NCI-H69 (cell line): ENCODE results near the gene MFGE8.

ENCODE experiments used
- DNase-seq: peaks from one replicate; lab custom pipeline; 2025; lab: John Stamatoyannopoulos, UW

The MFGE8 gene

DNA sequence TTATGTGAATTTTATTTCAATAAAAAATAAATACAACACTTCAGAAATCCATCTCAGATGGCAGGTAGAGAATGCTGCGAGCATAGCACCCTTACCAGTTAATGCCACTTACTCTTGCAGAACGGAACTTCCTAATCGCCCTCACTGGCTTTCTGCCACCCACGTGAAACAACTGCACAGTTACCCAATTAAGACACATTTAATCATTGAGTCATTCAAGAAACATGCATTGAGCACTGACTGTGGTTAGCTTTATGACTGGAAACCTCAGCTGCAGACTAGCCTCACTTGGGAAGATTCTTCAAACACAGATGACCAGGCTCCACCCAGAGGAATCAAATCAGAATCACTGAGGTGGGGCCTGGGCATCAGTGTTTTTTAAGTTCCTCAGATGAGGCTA, 5.6 kb upstream of the MFGE8 start:
- DNase-seq, result no peak

DNA sequence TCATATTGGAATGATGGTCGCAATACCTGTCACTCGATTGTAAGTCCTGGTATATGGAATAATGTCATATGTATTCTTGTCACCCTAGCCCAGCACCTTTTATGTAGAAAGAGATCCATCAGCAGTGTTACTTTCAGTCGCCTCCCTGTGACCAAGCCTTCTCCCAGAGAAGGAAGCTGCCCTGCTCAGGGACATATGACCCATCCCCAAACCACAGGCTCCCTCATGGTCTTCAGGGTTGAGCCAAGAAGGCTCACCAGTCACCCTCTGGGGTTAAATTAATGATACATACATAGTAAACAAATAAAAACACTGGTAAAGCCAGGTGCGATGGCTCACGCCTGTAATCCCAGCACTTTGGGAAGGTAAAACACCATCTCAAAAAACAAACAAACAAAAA, 4.6 kb upstream of the MFGE8 start:
- no peak for DNase-seq

DNA sequence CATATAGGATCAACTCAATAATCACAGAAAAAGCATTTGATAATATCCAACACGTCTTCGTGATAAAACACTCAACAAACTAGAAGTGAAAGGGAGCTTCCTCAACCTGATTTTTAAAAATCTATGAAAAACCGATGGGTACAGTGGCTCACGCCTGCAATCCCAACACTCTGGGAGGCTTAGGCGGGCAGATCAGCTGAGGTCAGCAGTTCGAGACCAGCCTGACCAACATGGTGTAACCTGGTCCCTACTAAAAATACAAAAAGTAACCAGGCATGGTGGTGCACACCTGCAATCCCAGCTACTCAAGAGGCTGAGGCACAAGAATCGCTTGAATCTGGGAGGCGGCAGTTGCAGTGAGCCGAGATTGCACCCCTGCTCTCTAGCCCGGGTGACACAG, 2.2 kb upstream of the MFGE8 start:
- no peak for DNase-seq

DNA sequence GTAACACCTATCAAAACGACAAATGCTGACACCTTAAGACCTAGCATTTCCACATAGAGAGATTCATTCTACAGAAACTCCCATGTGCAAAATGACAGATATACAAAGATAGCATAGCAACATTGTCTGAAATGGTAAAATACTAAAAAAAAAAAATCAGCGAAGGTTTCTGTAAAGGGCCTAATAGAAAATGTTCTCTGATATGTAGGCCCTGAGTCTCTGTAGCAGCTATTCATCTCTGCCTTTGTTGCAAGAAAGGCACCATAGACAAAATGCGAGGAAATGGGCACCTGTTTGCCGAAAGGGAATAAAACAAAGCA, 631 bp upstream of the MFGE8 start:
- DNase-seq, result no peak

DNA sequence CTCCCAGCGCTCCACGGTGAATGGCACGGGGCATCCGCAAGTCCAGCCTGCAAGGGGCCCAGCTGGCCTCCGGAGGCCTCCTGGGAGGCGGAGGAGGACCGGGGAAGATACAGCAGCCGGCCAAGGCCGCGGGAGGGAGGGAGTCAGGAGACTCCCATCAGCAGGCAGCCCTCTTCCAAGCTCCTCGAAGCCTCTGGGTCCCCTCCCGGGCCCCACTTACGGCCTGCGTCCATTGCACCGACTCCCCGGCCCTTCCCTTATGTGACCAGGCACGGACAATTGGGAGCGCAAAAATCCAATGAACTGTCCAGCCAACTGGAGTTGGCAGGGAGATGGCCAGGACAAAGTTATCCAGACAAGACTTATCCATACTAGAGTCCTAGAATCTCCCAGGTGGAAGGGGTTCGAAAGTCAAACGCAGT, 668 bp downstream of the MFGE8 start:
- DNase-seq, result no peak

DNA sequence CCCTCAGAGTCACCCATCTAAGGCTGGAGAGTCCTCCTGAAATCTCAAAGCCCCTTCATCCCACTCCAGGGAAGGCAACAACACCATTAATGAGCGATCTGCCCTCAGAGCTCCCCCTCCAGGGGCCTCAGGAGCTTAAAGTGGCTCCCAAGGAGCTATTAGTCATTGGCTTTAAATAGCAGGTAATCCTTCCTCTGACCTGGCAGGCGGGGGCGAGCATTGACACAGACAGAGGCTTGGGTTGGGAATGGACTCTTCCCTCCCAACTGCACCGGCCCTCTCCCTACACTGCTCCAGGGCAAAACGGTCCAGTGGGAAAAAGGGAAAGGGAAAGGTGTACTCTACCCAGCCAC, 1.4 kb downstream of the MFGE8 start:
- DNase-seq, result no peak

DNA sequence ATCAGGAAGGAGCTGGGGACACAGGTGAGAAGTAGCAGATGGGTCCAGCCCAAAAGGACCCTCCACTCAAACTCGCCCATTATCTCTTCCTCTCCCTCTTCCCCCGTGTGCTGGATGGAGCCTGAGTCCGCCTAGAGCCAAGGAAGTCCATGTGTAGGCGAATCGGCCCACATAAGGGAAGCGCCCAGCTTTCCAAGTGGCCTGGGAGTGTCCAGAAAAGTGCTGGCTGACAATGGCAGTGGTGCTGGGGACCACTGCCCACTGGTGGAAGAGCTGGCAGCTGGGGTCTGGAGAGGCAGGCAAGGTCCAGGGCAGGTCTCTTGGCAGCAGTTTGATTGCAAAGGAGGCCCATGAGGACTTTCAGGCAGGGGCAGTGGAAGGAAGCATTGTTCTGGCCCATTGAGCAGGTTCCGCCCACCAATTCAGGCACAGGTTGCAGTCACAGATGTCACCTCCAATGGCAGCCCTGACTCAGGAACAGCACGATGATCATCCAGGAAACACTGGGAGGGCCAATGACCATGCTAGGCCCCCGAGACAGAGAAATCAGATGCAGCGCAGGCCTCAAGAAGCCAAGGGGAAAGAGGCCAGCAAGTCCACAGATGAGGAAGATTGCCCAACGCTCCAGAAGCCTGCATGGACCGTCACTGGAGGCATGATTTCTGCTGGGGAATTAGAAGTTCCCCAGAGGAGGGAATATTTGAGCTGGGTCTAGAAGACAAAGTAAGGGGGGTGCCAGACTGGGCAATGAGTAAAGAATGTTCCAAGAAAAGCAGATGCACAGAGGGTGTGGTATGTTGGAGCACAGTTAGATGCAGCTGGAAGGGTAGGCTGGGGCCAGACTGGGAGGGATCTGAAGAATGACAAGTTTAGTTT, 3.0 kb downstream of the MFGE8 start:
- no peak for DNase-seq

DNA sequence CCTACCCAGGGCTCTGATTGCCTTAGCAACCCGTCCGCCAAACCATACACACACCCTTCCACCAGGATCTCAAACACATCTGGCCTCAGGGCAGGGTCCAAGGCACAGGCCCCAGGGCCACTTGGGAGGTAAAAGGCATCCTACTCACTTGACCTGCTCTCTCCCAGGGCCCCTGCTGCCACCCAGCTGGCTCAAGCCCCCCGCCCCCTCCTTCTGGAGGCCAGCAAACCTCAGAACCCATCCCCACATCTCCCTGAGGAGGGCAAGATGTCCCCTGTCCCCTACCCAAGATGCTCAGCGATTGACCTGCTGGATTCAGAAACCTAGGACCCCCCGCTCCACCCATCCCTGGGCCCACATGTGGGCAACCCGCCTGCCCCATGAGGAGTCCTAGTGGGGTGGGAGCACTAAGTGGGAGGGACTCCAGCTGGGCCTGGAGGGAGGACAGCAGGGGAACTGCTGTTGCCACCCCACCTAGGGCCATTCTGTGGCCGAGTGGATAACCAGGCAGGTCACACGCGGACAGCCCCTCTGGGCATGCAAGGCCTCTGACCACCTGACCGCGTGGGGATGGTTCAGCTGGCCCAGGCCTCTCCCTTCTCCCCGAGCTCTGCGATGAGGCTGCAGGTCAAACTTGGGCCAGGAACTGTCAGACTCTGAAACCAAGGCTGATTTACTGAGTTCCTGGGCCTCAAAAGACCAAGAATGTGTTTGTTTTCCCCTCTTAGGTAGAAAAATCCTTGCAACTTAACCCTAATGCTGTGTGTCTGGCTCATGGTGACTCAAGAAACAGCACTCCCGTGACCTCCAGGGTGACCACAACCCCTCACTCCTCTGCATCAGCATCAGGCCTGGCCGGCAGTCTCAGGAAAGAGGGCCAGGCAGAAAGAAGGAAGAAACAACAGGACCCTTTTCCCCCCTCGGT, 4.2 kb downstream of the MFGE8 start:
- DNase-seq, result no peak

DNA sequence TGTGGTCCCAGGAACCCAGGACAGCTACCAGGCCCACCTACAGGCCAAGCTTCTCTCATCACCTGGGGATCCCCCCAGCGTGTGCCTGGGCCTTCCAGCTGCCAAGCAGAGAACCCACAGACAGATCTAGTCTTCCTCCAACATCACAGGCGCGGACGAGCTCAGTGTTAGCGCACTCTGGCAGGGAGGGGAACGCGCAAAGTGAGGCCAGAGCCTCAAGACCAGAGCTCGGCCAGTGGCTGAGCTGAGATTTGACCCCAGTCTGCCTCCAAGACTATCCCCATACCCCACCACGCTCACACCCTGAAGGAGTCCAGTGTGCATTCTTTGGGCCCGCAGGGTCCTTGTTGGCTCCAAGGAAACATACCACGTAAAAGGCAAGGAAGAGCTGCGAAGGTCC, 5.1 kb downstream of the MFGE8 start:
- DNase-seq, result no peak

DNA sequence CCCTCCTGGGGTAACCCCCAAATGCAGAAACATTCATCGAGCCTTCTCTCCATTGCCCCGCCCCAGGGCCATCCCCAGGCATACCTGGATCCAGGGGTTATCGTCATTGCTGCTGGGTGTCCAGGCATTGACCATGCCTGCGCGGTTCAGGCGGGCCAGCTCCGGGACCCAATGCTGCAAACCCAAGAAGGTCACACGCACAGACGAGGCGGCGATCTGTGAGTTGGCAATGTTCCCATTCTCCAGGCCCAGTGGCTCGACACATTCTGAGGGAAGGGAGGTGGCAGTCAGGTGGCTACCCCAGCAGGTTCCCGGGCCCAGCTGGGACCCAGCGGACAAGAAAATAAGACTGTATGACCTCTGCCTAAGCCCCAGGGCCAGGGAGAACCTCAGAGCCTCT, 6.1 kb downstream of the MFGE8 start:
- DNase-seq, result no peak

DNA sequence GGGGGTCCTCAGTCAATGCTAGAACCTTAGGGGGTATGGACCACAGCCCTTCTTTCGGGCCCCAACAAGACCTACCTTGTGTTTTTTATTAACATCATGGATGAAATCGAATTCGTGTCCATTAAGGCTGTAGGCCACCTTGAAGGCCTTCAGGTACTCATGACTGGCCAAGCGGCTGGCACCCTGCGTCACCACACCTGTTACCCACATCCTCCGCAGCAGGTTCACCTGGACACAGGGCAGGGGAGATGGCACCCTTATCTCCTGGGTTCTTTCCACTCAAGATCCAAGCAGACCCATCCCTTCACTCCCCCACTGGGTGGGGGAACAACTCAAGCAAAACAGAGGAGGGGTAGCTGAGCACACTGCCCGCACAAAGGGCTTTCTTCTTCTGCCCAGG, 6.6 kb downstream of the MFGE8 start:
- DNase-seq, result no peak

DNA sequence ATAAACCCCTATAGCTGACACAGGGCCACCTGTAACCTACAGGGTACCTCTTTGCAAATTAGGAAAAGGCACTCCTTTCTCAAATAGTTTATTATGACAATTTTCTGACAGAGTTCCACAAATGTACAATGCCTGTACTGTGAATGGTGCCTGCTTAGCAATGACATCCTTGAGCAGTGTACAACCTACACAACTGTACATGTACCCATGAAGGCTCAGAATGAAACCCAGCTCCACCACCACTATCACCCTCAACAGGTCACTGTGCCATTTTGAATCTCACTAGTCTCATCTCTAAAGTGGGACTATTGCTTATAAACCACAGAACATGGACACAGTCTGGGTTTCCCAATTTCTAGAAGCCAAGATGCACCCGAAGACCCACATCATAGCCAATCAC, 7.0 kb downstream of the MFGE8 start:
- DNase-seq, result no peak

DNA sequence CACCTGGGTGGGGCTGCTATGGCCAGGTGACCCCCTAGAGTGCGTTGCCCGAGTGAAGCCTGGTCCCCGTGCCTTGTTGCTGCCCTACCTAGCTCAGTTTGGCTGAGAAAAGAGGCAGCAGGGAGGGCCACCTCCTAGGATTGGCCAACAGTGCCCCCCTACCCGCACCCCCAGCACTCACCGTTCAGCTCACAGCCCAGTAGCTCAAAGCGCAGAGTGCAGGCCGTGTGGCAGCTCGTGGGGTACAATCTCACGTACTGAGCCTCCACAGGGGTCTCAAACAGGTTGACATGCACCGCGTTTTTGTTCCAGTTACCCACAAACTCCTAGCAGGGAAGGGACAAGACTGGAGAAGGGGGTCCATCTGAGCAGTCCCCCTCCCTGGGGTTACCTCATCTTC, 7.6 kb downstream of the MFGE8 start:
- DNase-seq, result no peak

DNA sequence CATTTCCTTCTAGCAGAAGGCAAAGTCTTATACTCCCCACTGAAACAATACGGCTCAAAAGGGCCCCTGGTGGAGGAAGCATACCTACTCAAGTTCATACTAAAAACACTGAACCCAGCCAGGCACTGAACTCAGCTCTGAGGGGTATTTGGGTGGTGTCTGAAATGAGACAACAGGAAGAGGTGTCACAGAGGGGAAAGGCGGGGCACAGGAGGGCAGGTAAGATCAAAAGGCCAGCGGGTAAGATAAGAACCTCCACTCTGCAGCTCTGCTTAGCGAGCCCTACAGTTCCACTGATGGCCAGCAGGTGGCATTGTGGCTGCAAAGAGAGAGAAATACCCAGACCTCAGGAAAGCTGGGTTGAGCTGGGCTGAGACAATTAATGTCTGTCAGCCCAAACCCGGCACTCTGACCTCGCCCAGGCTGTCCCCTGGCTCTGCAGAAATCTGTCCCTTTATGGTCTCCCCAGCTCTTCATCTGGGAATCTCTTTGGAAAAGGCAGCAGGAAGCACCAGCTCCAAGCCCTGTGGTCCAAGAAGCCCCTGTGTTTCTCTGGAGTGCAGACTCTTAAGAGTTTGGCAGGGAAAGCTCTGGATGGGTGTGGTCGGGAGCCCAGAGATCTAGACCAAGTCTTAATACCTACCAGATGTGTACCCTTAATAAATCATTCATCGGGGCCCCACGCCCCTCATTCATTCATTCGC, 8.4 kb downstream of the MFGE8 start:
- peak; percentile 56 for DNase-seq

DNA sequence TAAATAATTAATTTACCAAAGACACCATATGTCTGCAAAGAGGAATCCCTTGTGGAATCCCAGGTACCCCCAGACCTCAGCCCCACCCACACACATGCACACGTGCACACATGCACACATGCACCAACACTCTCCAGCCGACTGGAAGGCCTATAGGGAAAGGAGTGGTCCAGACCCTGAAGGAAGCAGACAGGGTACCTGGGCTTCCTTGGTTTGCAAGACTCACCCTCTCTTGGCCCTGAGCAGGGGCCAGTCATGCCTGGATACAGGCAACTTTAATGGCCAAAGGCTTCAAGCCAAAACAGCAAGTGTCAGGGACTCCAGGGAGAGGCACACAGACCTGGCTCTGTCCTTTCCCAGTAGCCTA, 8.9 kb downstream of the MFGE8 start:
- no peak for DNase-seq

DNA sequence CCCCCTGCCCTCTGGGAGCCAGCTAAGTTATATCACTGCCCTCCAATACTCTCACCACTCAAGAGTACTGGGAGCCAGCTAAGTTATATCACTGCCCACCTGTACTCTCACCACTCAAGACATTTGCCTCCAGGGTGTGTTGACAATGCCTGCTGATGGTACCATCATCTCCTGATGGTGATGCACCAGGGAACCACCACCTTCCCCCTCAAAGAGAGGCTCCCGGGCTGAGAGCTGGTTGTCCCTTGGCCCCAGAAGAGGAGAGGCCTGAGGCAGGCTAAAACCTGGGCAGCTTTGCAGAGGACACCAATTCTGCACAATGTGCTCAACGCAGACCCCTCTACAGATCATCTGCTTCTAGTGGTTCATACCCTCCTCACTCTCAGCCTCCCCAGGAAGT, 10.3 kb downstream of the MFGE8 start:
- DNase-seq, result no peak

DNA sequence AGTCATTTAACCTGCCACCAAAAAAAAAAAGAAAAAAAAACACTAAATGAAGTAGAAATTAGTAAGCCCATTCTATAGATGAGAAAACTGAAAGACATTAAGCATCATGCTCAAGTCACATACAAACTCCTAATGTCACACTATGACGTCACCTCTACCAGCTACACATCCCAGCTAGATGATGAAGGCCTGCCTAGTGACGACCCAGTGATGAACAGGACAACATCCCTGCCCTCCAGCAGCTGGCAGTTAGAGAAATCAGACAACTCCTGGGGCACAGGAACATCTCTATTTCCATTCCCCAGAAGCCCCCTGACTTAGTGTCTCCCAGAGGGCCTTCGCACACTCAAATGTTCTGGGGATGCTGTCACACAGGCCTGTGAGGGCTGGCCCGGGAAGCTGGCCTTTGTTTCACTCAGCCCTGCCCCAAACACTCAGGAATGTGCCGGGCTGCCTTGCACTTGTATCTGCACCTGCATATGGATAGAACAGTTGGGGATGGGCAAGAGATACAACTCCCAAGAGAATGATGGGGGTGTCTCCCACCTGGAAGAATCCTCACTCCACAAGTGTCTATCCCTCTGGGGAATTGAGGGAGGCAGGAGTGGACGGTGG, 10.9 kb downstream of the MFGE8 start:
- no peak for DNase-seq

DNA sequence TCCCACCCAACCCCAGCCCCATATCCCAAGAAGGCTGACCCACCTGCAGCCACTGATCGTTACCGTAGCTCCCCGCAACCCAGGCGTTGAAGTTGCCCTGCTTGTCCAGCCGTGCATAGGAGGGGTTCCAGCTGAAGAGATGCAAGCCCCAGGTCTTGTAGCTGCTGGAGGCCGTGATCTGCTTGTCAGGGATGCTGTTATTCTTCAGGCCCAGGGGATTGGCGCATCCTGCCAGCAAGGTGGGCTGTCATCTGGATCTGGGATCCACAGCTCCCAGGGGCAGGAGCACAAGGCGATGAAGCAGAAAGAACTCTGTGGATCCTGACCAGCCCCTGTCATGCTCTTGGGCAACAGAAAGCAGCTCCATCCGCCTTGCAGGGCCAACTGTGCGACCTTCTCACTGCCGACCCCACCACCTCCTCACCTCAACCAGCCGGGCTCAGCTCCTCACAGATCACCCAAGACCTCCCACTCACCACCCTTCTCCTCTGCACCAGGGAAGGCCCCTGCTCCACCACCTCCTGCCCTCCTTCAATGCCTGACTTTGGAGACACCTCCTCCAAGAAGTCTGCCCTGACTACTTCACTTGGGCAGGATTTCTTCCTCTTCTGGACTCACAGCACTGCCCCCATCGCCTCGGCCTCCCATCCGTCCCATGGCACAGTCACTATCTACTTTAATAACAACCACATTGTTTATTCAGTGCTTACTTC, 11.5 kb downstream of the MFGE8 start:
- DNase-seq, result no peak

DNA sequence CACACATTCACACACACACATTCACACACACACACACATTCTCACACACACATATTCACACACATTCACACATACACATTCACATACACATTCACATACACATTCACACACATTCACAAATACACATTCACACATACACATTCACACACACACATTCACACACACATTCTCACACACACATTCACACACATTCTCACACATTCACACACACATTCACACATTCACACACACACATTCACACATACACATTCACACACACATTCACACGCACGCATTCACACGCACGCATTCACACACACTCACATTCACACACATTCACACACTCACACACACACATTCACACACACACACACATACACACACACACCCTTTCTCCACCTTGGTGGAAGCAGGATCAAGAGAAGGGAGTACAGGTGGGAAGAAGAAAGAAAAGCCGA, 12.2 kb downstream of the MFGE8 start:
- no peak for DNase-seq

DNA sequence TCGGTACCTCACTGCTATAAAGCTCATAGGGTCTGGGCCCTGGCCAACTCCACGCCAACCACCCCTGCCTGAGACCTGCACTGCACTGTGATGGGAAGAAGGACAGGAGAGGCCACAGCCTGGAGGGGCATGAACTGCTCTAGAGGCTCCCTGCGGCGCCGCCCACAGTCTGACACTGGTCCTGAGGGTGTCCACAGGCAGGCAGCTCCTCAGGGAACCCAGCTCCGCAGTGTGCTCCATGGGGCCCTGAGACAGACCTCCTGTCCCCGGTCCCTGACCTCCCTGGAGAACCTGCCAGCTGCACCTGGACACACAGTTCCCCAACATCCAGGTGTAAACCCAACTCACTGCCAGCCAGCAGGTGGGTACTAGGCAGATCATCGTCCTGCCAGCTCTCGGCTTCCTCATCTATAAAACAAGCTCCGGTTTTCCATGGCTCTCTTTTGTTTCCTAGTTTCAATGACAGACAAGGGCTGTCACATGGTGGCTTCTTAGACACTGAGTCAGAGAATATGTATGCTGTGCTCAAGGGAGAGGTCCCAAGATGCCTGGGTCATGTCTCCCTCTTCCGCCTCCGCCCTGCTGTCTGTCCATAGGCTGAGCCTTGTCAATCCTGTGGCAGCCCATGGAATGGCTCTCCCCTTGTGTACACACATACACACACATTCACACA, 12.7 kb downstream of the MFGE8 start:
- DNase-seq, result no peak

DNA sequence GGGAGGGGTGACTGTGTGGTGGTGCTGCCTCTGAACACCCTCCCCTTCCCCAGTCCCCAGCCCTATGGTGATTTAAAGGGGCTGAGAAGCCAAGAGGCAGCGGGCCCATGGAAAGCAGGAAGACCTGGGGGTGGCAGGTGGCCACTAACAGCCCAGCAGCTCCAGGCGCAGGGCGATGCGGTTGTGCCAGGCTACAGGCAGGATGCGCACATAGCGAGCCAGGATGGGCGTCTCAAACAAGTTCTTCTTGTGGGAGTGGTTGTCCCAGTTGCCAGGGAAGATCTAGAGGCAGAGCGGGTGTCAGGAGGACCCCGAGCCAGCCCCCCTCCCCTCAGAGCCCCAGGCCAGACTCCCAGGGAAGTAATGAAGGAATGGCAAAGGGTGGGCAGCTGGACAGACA, 13.9 kb downstream of the MFGE8 start:
- DNase-seq, result no peak
